PC-9 (cell line): ENCODE measurements around the gene NF2. TPM values are rescaled to one million over a fixed set of nuclear protein-coding genes. Genes with fewer than 3 reads are reported as not detected.

Experiments used
- BruUV-seq: library from RNA; stranded (reverse); fragments of 400-500 nt; replicated peaks from 2 replicates; lab custom pipeline; 2021; lab: Mats Ljungman, UMichigan
- CTCF ChIA-PET: fragments of 300-600 bp; sonication (Branson Sonifier 250); formaldehyde crosslinking; loops from one replicate; lab custom pipeline; 2022; ENCODE audit warnings: antibody characterized with exemption; lab: Charles Lee
- POLR2A ChIA-PET: fragments of 300-600 bp; sonication (Branson Sonifier 250); formaldehyde crosslinking; loops from one replicate; lab custom pipeline; 2022; ENCODE audit warnings: antibody characterized with exemption; ENCODE audit not compliant: unreplicated experiment; lab: Charles Lee
- DNase-seq, 2 experiments: peaks; one replicate each; pipeline versions ENCODE4 v3.0.0 to v3.0.0-alpha.2; 2015 to 2022; ENCODE audit warnings: mixed read lengths in 1 of 2
- H2AFZ ChIP-seq: fragments of 200-600 bp; sonication (generic); 2 replicates; pipeline ENCODE4 v1.8.1; 2017; ENCODE audit warnings: antibody characterized with exemption
- H3F3A ChIP-seq: fragments of 200-600 bp; sonication (generic); 2 replicates; pipeline ENCODE4 v1.8.1; 2017; ENCODE audit warnings: antibody characterized with exemption, mild to moderate bottlenecking, low read depth; ENCODE audit not compliant: insufficient read depth
- H3K27ac ChIP-seq: fragments of 200-600 bp; sonication (generic); 2 replicates; pipeline ENCODE4 v1.6.1; 2016; ENCODE audit warnings: mixed run types
- H3K27me3 ChIP-seq: fragments of 200-600 bp; sonication (generic); 2 replicates; pipeline ENCODE4 v1.6.1; 2016; ENCODE audit warnings: low read depth, mixed run types; ENCODE audit not compliant: insufficient read depth
- H3K36me3 ChIP-seq: fragments of 200-600 bp; sonication (generic); 2 replicates; pipeline ENCODE4 v1.6.1; 2016; ENCODE audit warnings: low read depth, mixed run types
- H3K4me1 ChIP-seq: fragments of 200-600 bp; sonication (generic); replicated peaks from 2 replicates; pipeline ENCODE4 v1.6.1; 2016; ENCODE audit warnings: mixed run types; ENCODE audit not compliant: insufficient read depth
- H3K4me2 ChIP-seq: fragments of 200-600 bp; sonication (generic); 2 replicates; pipeline ENCODE4 v1.6.1; 2017; ENCODE audit warnings: mixed run types
- H3K4me3 ChIP-seq: fragments of 200-600 bp; sonication (generic); 2 replicates; pipeline ENCODE4 v1.6.1; 2016; ENCODE audit warnings: mixed run types
- H3K79me2 ChIP-seq: fragments of 200-600 bp; sonication (generic); 2 replicates; pipeline ENCODE4 v1.6.1; 2017; ENCODE audit warnings: low read depth, mixed run types
- H3K9me2 ChIP-seq: fragments of 200-600 bp; sonication (generic); 2 replicates; pipeline ENCODE4 v1.8.1; 2017; ENCODE audit warnings: mild to moderate bottlenecking; ENCODE audit not compliant: insufficient read depth
- H3K9me3 ChIP-seq: fragments of 200-600 bp; sonication (generic); 2 replicates; pipeline ENCODE4 v1.8.1; 2016; ENCODE audit warnings: low read depth; ENCODE audit not compliant: insufficient read depth
- H4K20me1 ChIP-seq: fragments of 200-600 bp; sonication (generic); 2 replicates; pipeline ENCODE4 v1.8.1; 2017; ENCODE audit not compliant: insufficient read depth
- CTCF ChIP-seq: fragments of 200-600 bp; sonication (generic); conservative IDR thresholded peaks from 2 replicates; pipeline ENCODE4 v1.6.1; 2017; ENCODE audit warnings: mixed run types, antibody characterized with exemption, mild to moderate bottlenecking, moderate library complexity
- EZH2 ChIP-seq: fragments of 200-600 bp; sonication (generic); IDR thresholded peaks from 2 replicates; pipeline ENCODE4 v1.8.0; 2017; ENCODE audit warnings: antibody characterized with exemption, low read depth
- intact Hi-C: fragments of 100-400 bp; cut with micrococcal nuclease; formaldehyde crosslinking; loops from one replicate; pipeline ENCODE4 v1.10.0; 2022; ENCODE audit not compliant: unreplicated experiment
- total RNA-seq: library from RNA; stranded (reverse); gene quantifications from 2 replicates; pipeline ENCODE4 v1.2.3, GENCODE V29; 2021

Gene NF2
- total RNA-seq, 1 experiment from 2014 or later: 73.2 TPM

GRCh38 chr22:29570912-29571549 is 32.4 kb upstream of the NF2 start:
- no TSS peak for BruUV-seq
- H2AFZ ChIP-seq: no peak overlapping the region
- no peaks in the 10 kb centered on the region for H3K9me2 ChIP-seq
- ChIA-PET CTCF (no interaction called here), POLR2A (no interaction called here)
- no peaks in the 10 kb centered on the region for H4K20me1 ChIP-seq
- peaks cover 4% of the 10 kb centered on the region; the same call in 1 of the 2 replicates for H3F3A ChIP-seq
- H3K9me3 ChIP-seq: no peaks in the 10 kb centered on the region
- no peaks in the 10 kb centered on the region for H3K27me3 ChIP-seq
- no peaks in the 10 kb centered on the region for H3K4me1 ChIP-seq
- TF ChIP-seq EZH2: no peak
- no peak for TF ChIP-seq CTCF
- H3K36me3 ChIP-seq: 0 out of 2 replicates have a peak, but pooled peaks cover 8% of the 10 kb centered on the region
- H3K79me2 ChIP-seq: no peaks in the 10 kb centered on the region
- no peak for DNase-seq
- intact Hi-C loops: no loop called here
- H3K27ac ChIP-seq: no peak overlapping the region
- no peak overlapping the region for H3K4me3 ChIP-seq
- H3K4me2 ChIP-seq: no peak overlapping the region

- POLR2A ChIA-PET: no interaction called here
- Histone ChIP-seq H3K9me2 (no peaks in the 10 kb centered on the region), H3K27me3 (no peaks in the 10 kb centered on the region), H3K4me3 (no peak overlapping the region), H3K79me2 (peaks cover 15% of the 10 kb centered on the region), H3K9me3 (no peaks in the 10 kb centered on the region), H3K36me3 (peaks cover 4% of the 10 kb centered on the region; the same call in 1 of the 2 replicates), H3F3A (peaks cover 11% of the 10 kb centered on the region), H2AFZ (no peak overlapping the region), H4K20me1 (no peaks in the 10 kb centered on the region), H3K4me1 (peaks cover 2% of the 10 kb centered on the region), H3K27ac (no peak overlapping the region), H3K4me2 (no peak overlapping the region)
- intact Hi-C loops: no loop called here
- DNase-seq: no peak
- CTCF ChIA-PET: no interaction called here
- no peak for TF ChIP-seq CTCF
- no peak for TF ChIP-seq EZH2
- no TSS peak for BruUV-seq
These were observed 28.5 kb upstream of the NF2 start for GRCh38 chr22:29574762-29575450.

GRCh38 chr22:29578462-29579200 is 24.8 kb upstream of the NF2 start:
- Histone ChIP-seq H3K36me3 (peaks cover 4% of the 10 kb centered on the region; the same call in 1 of the 2 replicates), H3K9me3 (no peaks in the 10 kb centered on the region), H3F3A (peaks cover 29% of the 10 kb centered on the region), H3K9me2 (no peaks in the 10 kb centered on the region), H3K4me2 (no peak overlapping the region), H3K4me1 (peaks cover 17% of the 10 kb centered on the region), H4K20me1 (no peaks in the 10 kb centered on the region), H3K27ac (no peak overlapping the region), H2AFZ (no peak overlapping the region), H3K79me2 (peaks cover 25% of the 10 kb centered on the region), H3K4me3 (no peak overlapping the region), H3K27me3 (no peaks in the 10 kb centered on the region)
- ChIA-PET POLR2A (no interaction called here), CTCF (no interaction called here)
- DNase-seq: no peak
- intact Hi-C loops: no loop called here
- TF ChIP-seq CTCF (no peak), EZH2 (no peak)
- no TSS peak for BruUV-seq
